SK-N-DZ (cell line): ENCODE results near the gene SPTBN1.

ENCODE experiments used
- DNase-seq: peaks from one replicate; pipeline ENCODE4 v3.0.0-alpha.2; 2015; ENCODE audit warnings: low spot score

Gene SPTBN1

DNA sequence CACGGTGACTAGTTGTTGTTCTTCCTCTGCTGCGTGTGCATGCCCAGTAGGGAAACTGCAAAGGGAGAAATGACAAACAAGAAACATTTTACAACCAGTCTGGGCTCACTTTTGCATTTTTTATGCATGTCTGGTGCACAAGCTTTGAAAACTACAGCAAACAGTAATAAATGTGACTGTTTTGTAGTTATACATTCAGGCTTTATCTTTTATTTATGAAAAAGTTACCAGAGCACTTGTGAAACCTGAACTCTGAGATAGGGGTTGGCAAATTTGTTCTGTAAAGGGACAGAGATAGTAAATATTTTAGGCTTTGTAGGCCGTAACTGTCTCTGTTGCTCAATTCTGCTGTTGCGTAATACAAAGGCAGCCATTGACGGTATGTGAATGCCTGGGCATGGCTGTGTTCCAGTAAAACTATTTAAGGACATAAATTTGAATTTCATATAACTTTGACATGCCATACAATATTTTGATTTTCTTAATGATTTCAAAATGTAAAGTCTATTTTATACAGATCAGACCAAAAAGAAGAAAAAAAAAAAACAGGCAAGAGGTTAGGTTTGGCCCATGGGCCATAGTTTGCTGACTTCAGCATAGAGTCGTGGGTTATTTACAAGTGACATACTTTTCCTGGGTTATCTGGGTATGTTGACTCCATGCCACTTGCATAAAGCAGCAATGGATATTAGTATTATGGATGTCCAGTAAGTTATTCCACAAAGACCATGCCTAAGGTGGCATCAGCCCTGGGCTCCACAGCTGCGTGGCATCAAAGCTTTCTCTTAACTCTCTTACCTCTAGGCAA, 213.8 kb downstream of the SPTBN1 start:
- no peak for DNase-seq

DNA sequence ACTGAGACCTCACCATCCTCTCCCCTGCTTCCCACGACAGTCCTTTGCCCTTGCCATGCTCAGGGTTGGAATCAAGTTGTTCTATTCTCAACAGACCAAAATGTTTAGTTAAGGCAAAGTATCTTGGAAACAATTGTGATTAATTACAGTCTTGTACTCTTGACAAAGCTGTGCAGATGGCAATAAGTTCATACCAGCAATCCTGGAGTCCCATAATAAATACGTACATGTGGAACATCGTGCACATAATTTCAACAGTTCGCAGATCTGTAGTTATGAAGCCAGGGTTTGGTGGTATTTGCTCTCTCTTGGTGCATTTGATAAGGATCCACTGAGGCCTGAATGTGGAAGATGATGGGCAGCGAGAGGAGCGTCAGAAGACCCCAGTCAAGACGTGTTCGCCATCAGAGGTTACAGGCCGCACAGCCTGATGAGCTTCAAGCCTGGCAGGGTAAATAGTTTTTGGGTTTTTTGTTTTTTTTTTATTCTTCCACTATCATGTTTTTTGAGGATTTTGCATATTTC, 214.4 kb downstream of the SPTBN1 start:
- no peak for DNase-seq

DNA sequence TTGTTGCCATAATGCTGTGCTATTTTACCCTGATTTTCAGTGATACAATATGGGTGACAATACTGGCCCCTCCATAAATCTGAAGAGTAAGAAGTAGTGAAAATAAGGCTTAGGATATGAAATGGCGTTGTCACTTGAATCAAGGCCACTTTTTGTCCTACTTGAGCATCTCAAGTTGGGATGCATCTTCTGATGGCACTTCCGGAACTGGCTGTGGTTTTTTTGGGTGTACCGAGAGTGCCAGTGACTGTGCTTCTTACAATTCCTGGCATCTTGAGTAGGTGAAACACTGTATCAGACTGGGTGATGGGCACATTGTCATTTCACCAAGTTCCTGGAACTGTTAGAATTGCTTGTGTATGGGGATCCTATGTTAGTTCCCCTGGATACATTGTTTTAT, 214.9 kb downstream of the SPTBN1 start:
- DNase-seq, result no peak

DNA sequence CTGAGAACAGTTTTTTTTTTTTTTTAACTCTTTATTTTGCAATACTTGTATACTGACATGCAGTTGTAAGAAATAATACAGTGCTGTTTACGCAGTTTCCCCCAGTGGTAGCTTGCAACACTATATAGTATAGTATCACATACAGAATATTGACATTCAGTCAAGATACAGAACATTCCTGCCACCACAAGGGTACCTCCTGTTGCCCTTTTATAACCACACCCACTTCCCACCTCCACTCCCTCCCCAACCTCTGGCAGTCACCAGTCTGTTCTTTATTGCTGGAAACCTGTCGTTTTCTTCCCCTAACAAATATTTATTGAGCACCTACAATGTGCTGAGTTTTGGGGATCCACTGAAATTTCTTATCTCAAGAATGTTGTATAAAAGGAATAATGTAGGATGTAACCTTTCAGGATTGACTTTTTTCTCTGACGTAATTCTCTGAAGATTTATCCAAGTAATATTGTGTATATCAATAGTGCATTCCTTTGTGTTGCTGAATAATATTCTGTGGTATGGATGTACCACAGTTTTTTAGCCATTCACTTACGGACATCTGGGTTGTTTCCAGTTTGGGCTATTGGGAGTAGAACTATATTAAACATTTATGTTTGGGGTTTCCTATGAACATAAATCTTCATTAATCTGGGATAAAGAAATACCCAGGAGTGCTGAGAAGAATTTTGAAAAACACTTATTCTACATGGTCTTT, 215.9 kb downstream of the SPTBN1 start:
- DNase-seq, result no peak

DNA sequence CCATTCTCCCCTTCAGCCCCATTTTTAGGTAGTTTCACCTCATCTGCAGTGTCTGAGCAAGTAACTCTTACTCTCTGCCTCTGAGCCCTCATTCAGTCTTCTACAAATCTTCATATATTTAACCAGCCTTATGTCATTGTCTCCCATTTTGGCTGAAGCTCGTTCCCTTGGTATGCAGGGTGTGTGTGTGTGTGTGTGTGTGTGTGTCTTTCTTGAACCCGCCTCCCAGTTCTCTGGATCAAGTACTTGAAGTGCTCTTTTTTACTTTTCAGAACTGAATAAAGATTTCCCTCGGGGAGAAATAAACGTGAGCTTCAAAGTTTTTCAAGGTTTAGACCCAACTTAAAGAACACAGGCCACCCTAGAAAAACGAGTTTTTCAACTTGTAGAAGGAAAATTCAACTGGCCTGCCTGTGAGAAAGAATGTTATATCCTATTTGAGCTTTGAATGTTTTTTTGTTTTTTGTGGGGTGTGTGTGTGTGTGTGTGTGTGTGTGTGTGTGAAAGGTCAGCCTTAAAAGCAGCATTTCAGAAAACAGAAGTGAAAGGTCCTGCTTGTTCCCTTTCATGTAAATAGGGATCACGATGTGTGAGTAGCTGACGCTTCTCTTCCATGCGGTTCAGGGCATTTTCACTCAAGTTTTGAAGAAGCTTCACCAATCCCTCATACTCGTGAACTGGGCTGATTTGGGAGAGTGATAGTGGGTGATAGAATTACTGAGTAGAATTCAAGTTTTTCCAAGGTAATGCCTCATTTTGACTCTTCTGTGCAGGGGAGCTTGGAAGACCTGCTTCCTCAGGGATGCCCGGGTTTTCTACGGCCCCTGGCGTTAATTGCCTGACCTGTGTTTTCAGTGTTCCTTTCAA, 216.7 kb downstream of the SPTBN1 start:
- no peak for DNase-seq

DNA sequence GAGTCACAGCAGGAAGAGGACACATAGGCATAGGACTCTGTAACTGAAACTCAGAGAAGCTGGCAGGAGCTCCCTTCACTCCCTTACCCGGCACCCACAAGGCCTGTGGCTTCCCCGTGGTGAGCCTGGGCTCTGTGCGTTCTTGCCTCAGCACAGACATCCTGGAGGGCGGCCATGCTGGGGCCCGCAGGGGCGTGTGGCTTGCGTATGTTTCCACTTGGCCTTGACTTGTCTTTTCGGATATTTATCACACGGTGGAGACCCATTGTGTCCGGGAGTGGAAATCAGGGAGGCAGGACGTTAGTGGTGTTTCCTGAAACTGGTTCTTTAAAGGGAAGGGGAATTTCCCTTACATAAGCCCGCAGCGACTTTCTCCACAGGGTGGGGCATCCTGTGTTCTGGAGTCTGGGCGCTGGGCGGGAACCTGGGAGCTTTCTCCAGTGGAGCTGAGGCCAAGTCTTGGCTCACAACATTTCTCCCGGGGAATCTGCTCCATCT, 217.4 kb downstream of the SPTBN1 start:
- no peak for DNase-seq

DNA sequence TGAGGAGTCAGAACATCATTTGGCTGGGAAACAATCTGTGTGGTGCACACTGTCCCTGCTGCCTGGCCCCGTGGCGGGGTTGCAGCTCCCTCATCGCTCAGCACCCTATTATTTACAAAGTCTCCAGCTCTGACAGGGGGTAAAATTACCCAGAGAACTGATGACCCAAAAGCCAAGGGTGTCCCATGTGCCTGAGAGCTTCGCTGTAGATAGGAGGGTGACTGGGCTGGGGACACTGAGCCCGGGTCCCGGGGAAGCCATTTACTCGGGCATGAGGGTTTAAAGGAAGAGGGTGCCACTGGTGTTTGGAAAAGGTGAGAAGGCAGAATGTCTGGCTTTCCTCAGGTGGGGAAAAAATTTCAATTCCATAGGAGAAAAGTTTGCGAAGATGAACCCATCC, 219.2 kb downstream of the SPTBN1 start:
- DNase-seq, result no peak

DNA sequence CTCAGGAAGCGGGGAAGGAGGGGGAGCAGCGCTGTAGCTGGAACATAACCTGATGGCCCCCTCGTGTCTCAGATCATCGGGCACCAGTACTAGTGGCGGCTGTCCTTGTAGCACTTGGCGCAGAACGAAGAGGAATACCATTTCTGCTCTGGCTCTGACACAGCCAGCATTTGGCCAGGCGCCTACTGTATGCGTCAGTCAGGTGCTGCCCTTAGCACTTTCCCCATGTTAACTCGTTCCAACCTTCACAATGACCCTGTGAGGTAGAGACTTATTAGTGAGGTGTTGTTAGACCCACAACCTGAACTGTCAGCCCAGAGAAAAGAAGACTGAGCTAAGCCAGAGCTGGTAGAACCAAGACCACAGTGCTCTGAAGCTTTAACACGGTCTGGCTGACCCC, 219.6 kb downstream of the SPTBN1 start:
- no peak for DNase-seq

DNA sequence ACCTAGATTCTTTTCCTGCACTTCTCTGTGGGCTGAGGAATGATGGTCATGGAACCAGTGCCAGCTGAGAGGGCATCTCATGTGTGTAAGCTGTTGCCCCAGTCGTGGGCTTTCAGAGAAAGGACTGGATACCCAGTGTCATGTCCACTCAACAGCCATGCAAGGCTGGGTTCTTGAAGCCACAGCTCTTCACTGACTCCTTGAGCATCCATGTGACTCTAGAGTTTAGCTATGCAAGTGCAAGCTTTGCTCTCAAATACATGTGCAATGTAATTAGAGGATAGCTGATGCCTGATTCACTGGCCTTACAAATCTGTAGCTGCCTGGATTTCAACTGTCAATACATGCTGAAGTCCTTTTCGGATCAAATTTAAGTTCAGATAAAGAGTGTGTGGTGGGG, 220.5 kb downstream of the SPTBN1 start:
- DNase-seq, result no peak

DNA sequence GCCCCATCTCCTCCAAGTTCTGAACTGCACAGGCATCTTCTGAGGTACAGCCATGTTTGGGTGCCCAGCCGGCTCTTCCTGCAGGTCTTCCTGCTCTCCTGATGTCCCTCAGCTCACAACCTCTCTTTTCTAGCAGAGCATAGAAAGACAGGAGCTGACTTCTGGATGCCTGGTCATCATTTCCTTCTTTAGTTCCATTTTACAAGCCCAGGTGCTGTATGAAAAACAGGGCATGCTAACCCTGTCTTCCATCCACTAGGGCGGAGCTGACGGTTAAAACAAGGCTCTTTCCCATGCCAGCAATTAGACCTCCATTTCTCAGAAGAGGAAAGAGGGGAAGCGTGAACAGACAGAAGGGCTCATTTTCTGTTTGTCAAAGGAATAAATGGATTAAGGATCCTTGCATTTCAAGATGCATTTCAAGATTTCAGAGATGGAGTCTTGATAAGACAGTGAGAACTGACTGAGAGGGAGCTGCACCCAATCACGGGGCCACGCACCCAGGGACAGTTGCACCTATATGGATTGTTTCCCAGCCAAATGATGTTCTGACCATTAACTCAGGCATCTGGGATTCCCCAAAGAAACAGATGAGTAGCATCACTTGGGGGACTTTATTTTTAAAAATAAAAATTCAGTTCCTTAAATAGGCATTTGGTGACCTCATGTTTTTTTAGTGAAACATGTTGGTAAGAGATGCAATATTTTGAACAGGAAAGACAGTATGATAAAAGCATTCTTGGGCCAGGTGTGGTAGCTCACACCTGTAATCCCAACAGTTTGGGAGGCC, 221.5 kb downstream of the SPTBN1 start:
- peak; percentile 27 for DNase-seq

DNA sequence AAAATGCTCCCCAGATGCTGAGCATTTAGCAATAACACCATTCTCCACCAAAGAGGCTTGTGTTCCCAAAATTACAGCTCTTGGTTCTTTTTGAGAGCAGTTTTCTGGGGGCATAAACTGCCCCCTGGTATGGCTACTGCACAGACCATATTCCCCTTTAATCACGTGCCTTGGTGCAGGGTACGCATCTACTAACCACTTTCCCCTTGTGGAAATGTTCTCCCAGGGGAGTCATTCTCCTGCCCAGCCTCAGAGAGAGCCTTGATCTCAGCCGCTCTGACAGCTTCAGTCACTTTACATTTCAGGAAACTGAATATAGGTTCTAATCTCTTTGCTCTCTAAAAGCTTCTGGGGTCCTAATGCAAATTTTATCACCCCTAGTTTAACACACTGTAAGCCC, 222.6 kb downstream of the SPTBN1 start:
- no peak for DNase-seq

DNA sequence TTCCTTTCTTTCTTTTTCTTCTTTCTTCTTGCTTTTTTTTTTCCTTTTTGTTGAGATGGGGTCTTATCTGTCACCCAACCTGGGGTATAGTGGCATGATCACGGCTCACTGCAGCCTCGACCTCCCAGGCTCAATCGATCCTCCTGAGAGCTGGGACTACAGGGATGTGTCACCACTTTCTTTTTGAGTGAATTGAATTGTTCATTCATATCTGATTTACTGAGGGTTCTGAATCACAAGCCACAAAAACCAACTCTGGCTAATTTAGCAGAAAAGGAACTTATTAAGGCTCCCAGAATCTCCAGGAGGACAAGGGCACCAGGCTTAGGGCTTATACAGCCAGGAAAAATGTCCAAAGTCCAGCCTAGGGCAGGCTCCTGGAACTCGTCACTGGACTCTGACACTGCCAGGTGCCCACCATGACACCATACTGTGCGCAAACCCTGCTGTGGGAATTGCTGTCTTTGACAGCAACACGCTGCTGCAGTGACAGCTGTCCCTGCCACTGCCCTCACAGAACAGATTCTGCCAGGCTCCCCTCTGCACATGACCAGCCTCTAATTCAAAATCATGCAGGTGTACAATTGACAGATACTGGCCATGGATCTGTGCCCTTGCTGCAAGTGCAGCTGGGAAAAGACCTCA, 224.4 kb downstream of the SPTBN1 start:
- peak; percentile 35 for DNase-seq

DNA sequence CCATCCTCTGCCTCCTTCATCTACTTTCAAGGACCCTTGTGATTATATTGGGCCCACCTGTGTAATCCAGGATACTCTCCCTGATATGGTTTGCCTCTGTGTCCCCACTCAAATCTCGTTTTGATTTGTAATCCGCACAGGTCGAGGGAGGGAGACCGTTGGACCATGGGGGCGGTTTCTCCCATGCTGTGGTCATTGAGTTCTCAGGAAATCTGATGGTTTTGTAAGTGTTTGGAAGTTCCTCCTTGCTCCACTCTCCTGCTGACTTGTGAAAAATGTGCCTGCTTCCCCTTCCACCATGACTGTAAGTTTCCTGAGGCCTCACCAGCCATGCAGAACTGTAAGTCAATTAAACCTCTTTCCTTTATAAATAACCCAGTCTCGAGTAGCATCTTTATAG, 225.3 kb downstream of the SPTBN1 start:
- no peak for DNase-seq

DNA sequence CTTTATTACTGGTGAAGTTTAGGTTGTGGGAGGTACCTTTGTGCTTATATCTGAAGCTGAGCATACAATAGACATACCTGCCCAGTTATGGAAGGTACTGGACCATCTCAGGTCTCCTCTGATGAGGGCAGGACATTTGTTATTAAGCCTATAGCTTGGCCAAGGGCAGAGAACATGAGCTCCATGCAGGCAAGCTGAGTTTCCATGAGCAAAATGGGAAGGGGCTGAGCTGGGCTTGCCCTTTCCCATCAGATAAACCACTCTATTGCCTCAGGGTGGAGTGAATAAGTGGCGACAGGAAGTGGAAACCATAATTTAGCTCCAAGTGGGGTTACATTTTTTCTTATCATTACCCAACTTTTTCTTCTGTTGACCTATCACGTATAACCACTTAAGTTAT, 227.5 kb downstream of the SPTBN1 start:
- DNase-seq, result no peak

DNA sequence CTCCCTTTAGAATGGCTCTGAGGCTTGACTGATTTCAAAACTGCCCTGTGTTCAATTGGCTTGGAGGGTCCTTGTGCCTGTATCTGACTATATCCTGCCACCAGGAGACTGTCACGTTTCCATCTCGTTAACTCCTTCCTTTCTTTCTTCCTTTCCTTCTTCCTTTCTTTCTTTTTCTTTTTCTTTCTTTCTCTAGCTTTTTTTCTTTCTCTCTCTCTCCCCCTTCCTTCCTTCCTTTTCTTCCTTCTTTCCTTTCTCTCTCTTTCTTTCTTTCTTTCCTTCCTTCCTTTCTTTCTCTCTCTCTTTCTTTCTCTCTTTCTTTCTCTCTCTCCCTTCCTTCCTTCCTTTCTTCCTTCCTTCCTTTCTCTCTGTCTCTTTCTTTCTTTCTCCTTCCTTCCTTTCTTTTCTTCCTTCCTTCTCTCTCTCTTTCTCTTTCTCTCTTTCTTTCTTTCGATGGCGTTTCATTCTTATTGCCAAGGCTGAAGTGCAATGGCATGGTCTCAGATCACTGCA, 229.2 kb downstream of the SPTBN1 start:
- no peak for DNase-seq

DNA sequence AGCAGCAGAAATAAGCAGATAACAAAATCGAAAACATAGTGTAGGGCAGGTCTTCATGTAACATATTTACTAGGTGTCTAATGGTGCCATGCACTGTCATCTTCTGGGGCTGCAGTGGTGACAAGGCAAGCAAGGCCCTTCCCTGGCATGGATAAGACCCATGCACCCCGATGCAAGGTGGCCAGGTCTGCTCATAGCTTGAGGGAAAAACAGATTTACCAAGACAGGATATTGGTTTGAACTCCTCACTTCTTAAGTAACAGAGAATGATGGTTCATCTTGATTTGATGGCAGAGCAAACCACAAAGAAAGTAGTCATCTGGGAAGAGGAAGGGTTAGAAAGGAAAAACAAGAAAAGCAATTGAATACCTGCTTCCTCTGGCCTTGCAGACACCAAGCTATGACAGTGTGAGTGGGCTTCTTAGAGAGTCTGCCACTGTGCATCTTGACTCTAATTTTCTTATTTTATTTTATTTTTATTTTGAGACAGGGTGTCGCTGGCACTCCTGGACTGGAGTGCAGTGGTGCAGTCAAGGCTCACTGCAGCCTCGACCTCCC, 231.5 kb downstream of the SPTBN1 start:
- no peak for DNase-seq

DNA sequence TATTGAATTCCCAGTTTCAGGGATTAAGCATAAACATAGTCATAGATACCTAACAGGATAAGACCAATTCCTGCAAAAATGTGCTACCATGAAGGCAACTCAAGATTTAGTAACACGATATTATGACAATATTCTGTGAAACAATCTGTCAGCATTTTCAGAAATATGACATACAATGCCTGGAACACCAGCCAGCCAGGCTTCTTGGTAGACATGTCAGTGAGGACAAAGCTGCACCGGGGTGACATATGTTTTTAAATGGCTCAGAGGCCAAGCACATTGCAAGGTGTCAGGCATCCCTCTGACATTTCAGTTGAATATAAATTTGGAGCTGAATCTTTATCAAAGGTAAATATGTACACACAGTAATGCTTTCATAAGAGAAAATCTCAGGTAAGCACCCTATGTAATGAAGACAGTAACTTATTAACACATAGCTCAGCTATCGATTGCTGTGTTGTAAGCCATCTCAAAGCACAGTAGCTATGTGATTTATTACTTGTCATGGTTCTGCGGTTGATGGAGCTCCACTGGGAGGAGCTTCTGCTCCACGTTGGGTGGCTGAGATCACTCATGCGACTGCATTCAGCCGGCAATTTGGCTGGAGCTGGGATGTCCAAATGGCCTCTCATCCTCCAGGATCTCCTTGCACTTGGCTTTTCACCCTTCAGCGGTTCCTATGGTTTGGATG, 235.5 kb downstream of the SPTBN1 start:
- no peak for DNase-seq

DNA sequence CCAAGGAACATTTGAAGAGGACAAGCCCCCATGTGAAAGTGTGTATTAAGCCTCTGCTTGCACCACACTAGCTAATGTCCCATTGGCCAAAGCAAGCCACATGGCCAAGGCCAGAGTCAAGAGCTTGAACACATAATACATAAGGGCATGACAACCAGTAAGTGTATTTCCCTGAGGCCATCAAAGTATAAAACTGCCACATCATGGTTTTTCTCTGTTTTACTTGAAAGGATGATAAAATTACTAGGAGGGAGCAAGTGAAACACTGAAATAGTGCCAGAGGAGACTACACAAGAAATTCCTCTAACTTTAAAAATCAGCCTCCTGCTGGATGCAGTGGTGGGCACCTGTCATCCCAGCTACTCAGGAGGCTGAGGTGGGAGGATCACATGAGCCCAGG, 236.4 kb downstream of the SPTBN1 start:
- no peak for DNase-seq

DNA sequence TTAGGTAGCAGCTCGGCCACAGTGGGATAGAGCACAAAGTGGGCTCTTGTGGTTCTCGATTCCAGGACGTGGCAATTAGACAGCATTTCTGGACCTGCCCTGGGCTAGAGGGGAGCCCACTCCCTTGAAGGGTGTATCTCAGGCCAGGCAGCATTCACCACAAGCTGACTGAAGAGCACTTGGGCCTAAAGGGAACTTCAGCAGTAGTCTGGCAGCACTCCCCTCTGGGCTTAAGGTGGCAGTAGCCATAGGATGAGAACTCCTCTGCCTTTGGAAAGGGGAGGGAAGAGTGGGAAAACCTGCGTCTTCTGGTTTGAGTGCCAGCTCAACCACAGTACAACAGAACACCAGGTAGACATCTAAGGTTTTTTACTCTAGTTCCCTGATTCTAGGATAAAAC, 239.3 kb downstream of the SPTBN1 start:
- no peak for DNase-seq
